Osteocyte (in vitro differentiated cells): ENCODE data around the gene CABS1. TPM values are rescaled to one million over a fixed set of nuclear protein-coding genes. Genes with fewer than 3 reads are reported as not detected.

Experiments
- DNase-seq: peaks from one replicate; pipeline ENCODE4 v3.0.0; 2021; ENCODE audit warnings: mixed read lengths; ENCODE audit not compliant: unreplicated experiment; ENCODE audit errors: extremely low spot score
- H3K27ac Mint-ChIP-seq: one replicate; pipeline ENCODE4 v1.8.0; 2021; ENCODE audit warnings: mild to moderate bottlenecking, mixed read lengths; ENCODE audit not compliant: unreplicated experiment
- H3K27me3 Mint-ChIP-seq: one replicate; pipeline ENCODE4 v1.8.0; 2021; ENCODE audit warnings: mixed read lengths; ENCODE audit not compliant: unreplicated experiment
- H3K36me3 Mint-ChIP-seq: one replicate; pipeline ENCODE4 v1.8.0; 2021; ENCODE audit warnings: mixed read lengths; ENCODE audit not compliant: unreplicated experiment
- H3K4me1 Mint-ChIP-seq: one replicate; pipeline ENCODE4 v1.8.0; 2021; ENCODE audit warnings: mixed read lengths; ENCODE audit not compliant: unreplicated experiment
- H3K4me3 Mint-ChIP-seq: one replicate; pipeline ENCODE4 v1.8.0; 2021; ENCODE audit warnings: mild to moderate bottlenecking, moderate library complexity, mixed read lengths; ENCODE audit not compliant: unreplicated experiment
- H3K9me3 Mint-ChIP-seq: one replicate; pipeline ENCODE4 v1.8.0; 2021; ENCODE audit warnings: mixed read lengths; ENCODE audit not compliant: unreplicated experiment
- CTCF ChIP-seq: fragments of 200-600 bp; sonication (generic); IDR thresholded peaks from 2 replicates; pipeline ENCODE4 v1.5.0; 2021; ENCODE audit warnings: antibody characterized with exemption, mild to moderate bottlenecking, moderate library complexity
- total RNA-seq: library from RNA; stranded (reverse); gene quantifications from 2 replicates; pipeline ENCODE4 v1.2.1, GENCODE V29; 2021

CABS1 gene
- total RNA-seq, 1 donor from 2014 or later: not detected

DNA sequence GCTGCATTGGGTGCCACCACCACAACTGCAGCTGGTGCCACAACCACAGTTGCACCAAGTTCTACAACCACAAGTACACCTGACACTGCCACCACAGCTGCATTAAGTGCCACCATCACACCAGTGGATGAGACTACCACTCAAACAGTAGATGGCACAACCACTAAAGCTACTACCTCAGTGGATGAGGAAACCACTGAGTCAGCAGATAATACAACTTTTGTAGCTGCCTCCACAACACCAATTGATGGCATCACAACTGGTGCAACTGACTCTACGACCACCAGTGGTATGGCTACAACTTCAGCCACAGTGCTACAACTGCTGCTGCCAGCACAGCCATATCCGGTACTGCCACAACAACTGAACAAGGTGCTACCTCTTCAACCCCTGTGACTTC lies 35.1 kb upstream of the CABS1 start:
- no peaks in the 10 kb centered on the region for H3K36me3 Mint-ChIP-seq
- no peaks in the 10 kb centered on the region for H3K27me3 Mint-ChIP-seq
- no peak for DNase-seq
- H3K9me3 Mint-ChIP-seq: no peaks in the 10 kb centered on the region
- TF ChIP-seq CTCF: no peak
- H3K4me1 Mint-ChIP-seq: no peaks in the 10 kb centered on the region
- H3K4me3 Mint-ChIP-seq: no peak overlapping the region
- H3K27ac Mint-ChIP-seq: no peak overlapping the region

DNA sequence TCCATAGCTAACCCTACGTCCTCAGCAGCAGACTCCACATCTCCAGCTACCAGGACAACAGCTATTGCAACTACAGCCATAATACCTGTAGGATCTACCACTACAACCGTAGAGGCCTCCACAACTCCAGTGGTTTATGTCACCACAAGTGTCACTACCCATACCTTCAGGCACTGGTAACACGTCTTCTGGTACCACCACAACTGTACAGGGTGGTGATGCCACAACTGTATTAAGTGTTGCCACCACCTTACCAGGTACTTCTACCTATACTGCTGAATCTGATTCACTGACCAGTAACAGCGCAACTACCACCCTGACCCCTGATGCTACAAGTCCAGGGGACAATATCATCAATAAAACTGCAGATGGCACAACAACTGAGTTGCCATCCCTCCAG lies 34.6 kb upstream of the CABS1 start:
- no peak for TF ChIP-seq CTCF

GRCh38 chr4:70303090-70303489 lies 31.7 kb upstream of the CABS1 start:
- no peak overlapping the region for H3K4me3 Mint-ChIP-seq
- DNase-seq: no peak
- H3K36me3 Mint-ChIP-seq: no peaks in the 10 kb centered on the region
- no peak for TF ChIP-seq CTCF
- no peak overlapping the region for H3K27ac Mint-ChIP-seq
- no peaks in the 10 kb centered on the region for H3K4me1 Mint-ChIP-seq
- H3K27me3 Mint-ChIP-seq: no peaks in the 10 kb centered on the region
- H3K9me3 Mint-ChIP-seq: no peaks in the 10 kb centered on the region

More for the DNA sequence above, 34.6 kb upstream of the CABS1 start:
- Mint-ChIP-seq H3K36me3 (no peaks in the 10 kb centered on the region), H3K9me3 (no peaks in the 10 kb centered on the region), H3K4me3 (no peak overlapping the region), H3K27ac (no peak overlapping the region), H3K27me3 (no peaks in the 10 kb centered on the region), H3K4me1 (no peaks in the 10 kb centered on the region)
- DNase-seq: no peak

DNA sequence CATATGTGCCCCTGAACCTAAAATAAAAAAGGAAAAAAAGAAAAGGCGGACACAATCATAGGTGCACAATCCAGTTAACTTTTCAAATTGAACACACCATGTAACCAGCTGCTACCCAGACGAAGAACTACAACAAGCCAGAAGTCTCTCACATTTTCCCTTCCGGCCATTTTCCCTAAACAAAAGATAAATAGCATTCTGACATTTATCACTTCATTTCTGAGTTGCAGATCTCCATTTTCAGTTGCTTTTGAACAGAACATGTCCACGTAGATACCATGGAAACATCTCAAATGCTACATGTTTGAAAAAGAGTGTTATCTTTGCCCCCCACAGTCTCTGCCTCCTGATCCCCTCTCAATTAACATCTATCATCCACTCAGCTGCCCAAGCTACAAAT lies 29.2 kb upstream of the CABS1 start:
- no peak overlapping the region for H3K27ac Mint-ChIP-seq
- no peak for TF ChIP-seq CTCF
- peaks cover 3% of the 10 kb centered on the region for H3K9me3 Mint-ChIP-seq
- H3K4me1 Mint-ChIP-seq: no peaks in the 10 kb centered on the region
- no peak overlapping the region for H3K4me3 Mint-ChIP-seq
- H3K36me3 Mint-ChIP-seq: no peaks in the 10 kb centered on the region
- H3K27me3 Mint-ChIP-seq: no peaks in the 10 kb centered on the region
- no peak for DNase-seq

GRCh38 chr4:70306076-70306475 lies 28.7 kb upstream of the CABS1 start:
- Mint-ChIP-seq H3K4me1 (no peaks in the 10 kb centered on the region), H3K27me3 (no peaks in the 10 kb centered on the region), H3K4me3 (no peak overlapping the region), H3K27ac (no peak overlapping the region), H3K9me3 (peaks cover 3% of the 10 kb centered on the region), H3K36me3 (no peaks in the 10 kb centered on the region)
- DNase-seq: no peak
- no peak for TF ChIP-seq CTCF
